Measurements from ENCODE around the gene KANSL1. TPM values are rescaled to one million over a fixed set of nuclear protein-coding genes. Genes with fewer than 3 reads are reported as not detected.
A peak's percentile ranks its signal among the peaks of the same experiment; 100 is the strongest.

KANSL1 gene
- total RNA-seq, 1 experiment from 2014 or later: 72.7 TPM

- ATAC-seq (no peak), DNase-seq (ENCODE audit: low spot score) (no peak)
- POLR2A ChIA-PET: interaction anchor here (1.1 to 1.6 kb wide), 2 partner anchors 9 to 12 kb away, joined by 5 read pairs; partner anchors contain the start of gene KANSL1
- Mint-ChIP-seq H3K36me3 (no peaks in the 10 kb centered on the region), H3K4me1 (peaks cover 93% of the 10 kb centered on the region), H3K27ac (peak overlapping the region; percentile 86), H3K27me3 (ENCODE audit: low read depth) (no peaks in the 10 kb centered on the region), H3K4me3 (no peak overlapping the region), H3K9me3 (no peaks in the 10 kb centered on the region)
- CTCF ChIA-PET: interaction anchor here (1.7 kb wide), 1 partner anchor 12 kb away, joined by 12 read pairs; the partner anchor contains the start of gene KANSL1
- TF ChIP-seq AR (CRISPR knock-in tag; IDR thresholded peaks at IDR 0.05) (no peak), ZNF416 (CRISPR knock-in tag; IDR thresholded peaks at IDR 0.05) (no peak), ZNF263 (CRISPR knock-in tag; IDR thresholded peaks at IDR 0.05; ENCODE audit: low read depth) (no peak), ATF3 (CRISPR knock-in tag; conservative IDR thresholded peaks at IDR 0.05) (no peak), FOXP1 (CRISPR knock-in tag; IDR thresholded peaks at IDR 0.05; ENCODE audit: borderline replicate concordance) (no peak), ZNF671 (CRISPR knock-in tag; IDR thresholded peaks at IDR 0.05) (no peak), RORB (CRISPR knock-in tag; IDR thresholded peaks at IDR 0.05) (no peak), CBFB (CRISPR knock-in tag; IDR thresholded peaks at IDR 0.05; ENCODE audit: low read depth) (no peak), ARID4B (CRISPR knock-in tag; IDR thresholded peaks at IDR 0.05; ENCODE audit: borderline replicate concordance) (no peak), ERG (CRISPR knock-in tag; IDR thresholded peaks at IDR 0.05) (no peak), IRF2 (CRISPR knock-in tag; IDR thresholded peaks at IDR 0.05; ENCODE audit: borderline replicate concordance, low read depth) (no peak), SOX15 (CRISPR knock-in tag; IDR thresholded peaks at IDR 0.05) (no peak), CREM (CRISPR knock-in tag; IDR thresholded peaks at IDR 0.05) (no peak), MAX (CRISPR knock-in tag; IDR thresholded peaks at IDR 0.05) (no peak), NFE2L1 (CRISPR knock-in tag; IDR thresholded peaks at IDR 0.05) (no peak), ATF1 (CRISPR knock-in tag; IDR thresholded peaks at IDR 0.05) (no peak), ZMAT4 (CRISPR knock-in tag; IDR thresholded peaks at IDR 0.05) (no peak)
These were observed 12.3 kb downstream of the KANSL1 start for GRCh38 chr17:46180892-46181274.

Measured in WTC11 (cell line).